HG02840 (cell line): ENCODE results near the gene ADCY10.

ENCODE experiments used
- ATAC-seq: cut with Tn5 transposase; IDR thresholded peaks from one replicate; pipeline ENCODE4 v1.9.1; 2021; ENCODE audit warnings: mild to moderate bottlenecking, moderate library complexity, moderate number of reproducible peaks; ENCODE audit not compliant: unreplicated experiment, low FRiP score

ADCY10 gene

DNA sequence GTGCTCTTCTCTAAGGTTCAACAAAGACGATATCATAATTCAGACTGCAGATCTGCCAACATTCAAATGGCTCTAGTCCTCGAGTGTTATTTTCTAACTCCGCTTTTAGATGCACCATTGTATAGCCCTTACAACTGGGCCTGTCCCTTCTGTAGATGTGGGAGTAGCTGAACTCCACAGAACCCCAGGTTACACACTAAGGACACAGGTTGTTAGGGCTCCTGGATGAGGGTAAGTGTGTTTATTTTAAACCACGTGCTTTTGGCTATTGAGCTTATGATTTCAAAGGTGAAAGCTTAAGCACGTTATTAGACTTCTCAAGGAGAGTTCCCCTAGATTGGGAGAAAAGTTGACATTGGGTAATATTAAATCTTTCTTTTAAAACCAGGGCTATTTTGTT, 127.4 kb downstream of the ADCY10 start:
- ATAC-seq: no peak

GRCh38 chr1:167784876-167785550, 128.9 kb downstream of the ADCY10 start:
- ATAC-seq: no peak

- no peak for ATAC-seq
Measured at GRCh38 chr1:167782946-167783345, 131.0 kb downstream of the ADCY10 start.

GRCh38 chr1:167781558-167781957, 132.4 kb downstream of the ADCY10 start:
- no peak for ATAC-seq

GRCh38 chr1:167777269-167777650, 136.7 kb downstream of the ADCY10 start:
- no peak for ATAC-seq

DNA sequence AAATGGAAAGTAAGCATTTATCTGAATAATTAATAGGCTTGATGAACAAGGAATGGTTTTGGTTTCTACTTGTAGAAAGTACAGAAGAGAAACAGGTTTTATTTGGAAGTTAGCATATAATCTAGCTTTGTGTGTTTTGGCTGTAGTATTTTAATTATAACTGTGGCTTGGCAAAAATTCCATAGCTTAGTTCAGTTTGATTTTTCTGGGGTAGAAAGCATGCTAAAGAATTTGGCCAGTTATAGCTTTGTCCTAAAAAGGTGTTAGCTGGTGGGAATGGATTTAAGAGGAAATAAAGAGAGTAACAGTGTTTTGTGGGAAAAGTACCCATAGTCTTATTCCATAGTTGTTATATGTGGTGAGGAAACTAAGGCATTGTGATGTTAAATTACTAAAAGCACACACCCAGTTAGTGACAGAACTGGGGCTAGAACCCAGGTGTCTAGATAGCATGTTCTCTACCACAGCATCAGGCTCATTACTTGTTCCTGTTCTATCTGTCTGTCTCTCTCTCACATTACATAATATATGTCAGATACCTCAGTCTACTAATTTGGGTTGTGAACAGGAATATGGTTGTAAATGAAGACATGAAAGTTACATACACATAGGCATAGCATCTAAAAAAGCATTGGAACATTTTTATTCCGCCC, 137.2 kb downstream of the ADCY10 start:
- no peak for ATAC-seq

GRCh38 chr1:167776151-167776550, 137.8 kb downstream of the ADCY10 start:
- ATAC-seq: no peak

GRCh38 chr1:167775178-167775577, 138.8 kb downstream of the ADCY10 start:
- ATAC-seq: no peak

DNA sequence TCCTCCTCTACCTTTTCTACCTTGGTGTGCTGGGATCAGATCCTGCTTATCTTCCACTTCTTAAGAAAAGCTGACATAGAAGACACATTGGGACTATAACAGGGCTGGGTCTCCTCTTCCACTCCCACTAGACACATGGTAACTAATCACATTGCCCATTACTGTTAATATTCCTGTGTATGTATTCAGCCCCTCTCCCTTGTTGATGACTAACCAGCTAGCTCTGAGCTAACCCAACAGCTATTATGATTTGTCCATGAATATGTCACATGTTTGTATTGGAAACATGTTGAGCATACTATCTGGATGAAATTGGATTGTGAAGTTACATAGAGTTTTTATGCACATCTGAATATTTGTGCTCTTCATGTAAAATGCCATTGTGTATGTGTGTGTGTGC, 139.2 kb downstream of the ADCY10 start:
- no peak for ATAC-seq

DNA sequence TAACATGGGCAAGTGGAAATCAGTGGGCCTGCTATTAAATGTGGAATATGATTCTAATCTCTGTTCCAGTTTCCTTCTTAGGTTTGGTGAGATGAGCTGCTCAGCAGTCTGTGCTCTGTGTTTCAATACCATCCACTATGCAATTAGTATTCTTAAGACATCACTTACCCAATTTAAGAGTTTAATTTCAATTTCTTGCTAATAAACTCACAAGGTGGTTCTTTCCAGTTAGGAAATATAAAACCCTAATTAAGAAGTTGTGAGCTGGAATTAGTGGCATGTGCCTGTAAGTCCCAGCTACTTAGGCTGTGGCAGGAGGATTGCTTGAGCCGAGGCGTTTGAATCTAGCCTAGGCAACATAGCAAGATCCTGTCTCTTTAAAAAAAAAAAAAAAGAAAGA, 140.4 kb downstream of the ADCY10 start:
- no peak for ATAC-seq

DNA sequence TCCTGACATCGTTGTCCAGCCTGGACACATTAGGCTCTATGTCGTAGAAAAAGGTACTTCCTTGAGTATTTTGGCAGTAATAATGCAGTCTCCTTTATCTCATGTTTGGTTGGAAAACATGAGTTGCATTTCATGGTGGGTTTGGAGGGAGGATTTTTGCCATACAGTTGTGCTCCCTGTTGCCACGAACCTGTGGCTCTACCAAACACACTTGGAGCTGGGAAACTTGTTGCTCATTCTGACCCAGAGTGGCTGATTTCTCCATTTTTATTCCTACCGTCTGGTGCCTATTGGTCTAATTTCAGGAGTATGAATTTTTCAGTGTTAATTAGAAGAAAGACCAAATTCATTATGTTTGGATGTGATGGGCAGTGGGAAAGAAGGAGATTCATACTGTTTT, 141.5 kb downstream of the ADCY10 start:
- ATAC-seq: no peak

GRCh38 chr1:167770127-167770526, 143.8 kb downstream of the ADCY10 start:
- no peak for ATAC-seq

GRCh38 chr1:167767761-167768160, 146.2 kb downstream of the ADCY10 start:
- ATAC-seq: no peak

- no peak for ATAC-seq
Measured at GRCh38 chr1:167766538-167766937, 147.4 kb downstream of the ADCY10 start.

DNA sequence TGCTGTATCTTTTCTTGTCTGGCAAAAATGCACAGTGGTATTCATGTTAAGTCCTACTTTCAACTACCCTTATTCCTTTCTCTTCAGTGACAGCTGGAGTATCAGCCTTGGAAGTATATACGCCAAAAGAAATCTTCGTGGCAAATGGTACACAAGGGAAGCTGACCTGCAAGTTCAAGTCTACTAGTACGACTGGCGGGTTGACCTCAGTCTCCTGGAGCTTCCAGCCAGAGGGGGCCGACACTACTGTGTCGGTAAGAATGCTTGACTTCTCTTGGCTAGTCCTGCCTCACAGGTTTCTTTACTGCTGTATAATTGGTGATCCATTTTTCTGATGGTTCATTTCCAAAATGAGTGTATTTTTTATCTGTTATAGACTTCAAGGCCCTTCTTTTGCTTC, 148.4 kb downstream of the ADCY10 start:
- ATAC-seq: no peak

- no peak for ATAC-seq
Measured at GRCh38 chr1:167764458-167765330, 149.2 kb downstream of the ADCY10 start.

DNA sequence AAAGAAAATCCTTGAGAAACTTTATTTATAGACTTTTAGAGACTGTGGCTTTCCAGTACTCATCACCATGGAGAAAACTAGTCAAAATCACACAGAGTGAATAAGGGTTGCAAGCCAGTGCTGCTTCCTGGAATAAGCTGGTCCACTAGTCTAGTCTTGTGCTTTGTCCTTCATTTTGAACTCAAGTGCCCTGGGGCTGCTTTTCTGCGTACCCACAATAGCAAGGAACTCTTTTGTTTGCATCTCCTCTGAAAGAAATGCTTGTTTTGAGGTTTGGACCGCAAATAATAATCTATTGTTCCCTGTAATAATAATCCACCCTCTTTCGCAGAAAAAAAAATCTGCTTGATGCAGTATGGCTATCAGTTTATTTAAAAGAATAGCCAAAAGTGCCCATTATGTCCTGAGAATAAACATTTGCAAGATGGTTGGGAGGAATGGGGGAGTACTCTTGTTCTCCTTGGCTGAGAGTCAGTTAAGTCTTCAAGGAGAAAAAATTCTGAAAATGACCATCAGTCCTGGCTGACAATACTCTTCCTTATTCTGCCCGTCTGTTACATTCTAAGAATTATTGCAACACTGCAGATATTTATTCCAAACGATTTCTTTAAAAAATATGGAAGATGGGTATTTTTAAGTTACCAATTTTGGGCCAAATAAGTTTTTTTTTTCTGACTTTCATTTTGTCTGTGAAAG, 150.3 kb downstream of the ADCY10 start:
- ATAC-seq: no peak

DNA sequence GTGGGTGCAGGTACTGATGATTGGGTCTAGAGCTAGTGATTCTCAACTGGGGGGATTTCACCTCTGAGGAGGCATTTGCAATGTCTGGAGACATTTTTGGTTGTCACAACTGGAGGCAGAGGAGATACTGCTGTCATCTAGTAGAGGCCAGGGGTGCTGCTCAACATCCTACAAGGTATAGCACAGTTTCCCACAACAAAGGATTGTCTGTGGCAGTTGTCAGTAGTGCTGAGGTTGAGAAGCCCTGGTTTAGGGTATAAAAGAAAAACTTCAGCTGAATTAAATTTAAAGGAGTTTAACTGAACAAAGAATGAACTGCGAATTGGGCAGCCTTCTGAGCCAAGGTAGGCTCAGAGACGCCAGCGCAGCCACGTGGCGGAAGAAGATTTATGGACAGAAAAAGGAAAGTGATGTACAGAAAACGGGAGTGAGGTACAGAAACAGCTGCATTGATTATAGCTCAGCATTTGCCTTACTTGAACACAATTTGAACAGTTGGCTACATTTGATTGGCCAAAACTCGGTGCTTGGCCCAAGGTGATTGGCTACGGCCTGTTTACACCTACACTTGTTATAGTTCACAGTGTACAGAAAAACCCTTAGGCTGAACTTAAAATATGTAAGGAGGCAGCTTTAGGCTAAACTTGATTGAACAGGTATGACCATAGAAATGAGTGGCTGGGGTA, 151.7 kb downstream of the ADCY10 start:
- no peak for ATAC-seq

- no peak for ATAC-seq
Measured at GRCh38 chr1:167761400-167761799, 152.5 kb downstream of the ADCY10 start.
